GM08714 (cell line): ENCODE results near the gene ATAD3B.
A peak's percentile ranks its signal among the peaks of the same experiment; 100 is the strongest.
"Not testable (repeated sequence)": the region's sequence is repeated elsewhere in the genome, so short reads cannot be mapped to it uniquely, and the experiment has no call there.

Source experiments
- H3K4me3 ChIP-seq: fragments of 200-500 bp; sonication (Bioruptor generic); 2 replicates; pipeline ENCODE4 v1.5.1; 2014; ENCODE audit warnings: mild to moderate bottlenecking, low read length, inconsistent platforms
- ZNF274 ChIP-seq: IDR thresholded peaks from 2 replicates; pipeline ENCODE4 v1.6.1; 2012; ENCODE audit warnings: mild to moderate bottlenecking, low read depth, low read length

Gene ATAD3B

GRCh38 chr1:1452882-1453281, 18.7 kb upstream of the ATAD3B start:
- TF ChIP-seq ZNF274 = no peak
- no peak overlapping the region for H3K4me3 ChIP-seq

GRCh38 chr1:1454286-1455056, 17.1 kb upstream of the ATAD3B start:
- not testable (repeated sequence) for H3K4me3 ChIP-seq

- TF ChIP-seq ZNF274 = no peak
Observed at GRCh38 chr1:1455366-1455884, 16.1 kb upstream of the ATAD3B start.

GRCh38 chr1:1455934-1456333, 15.6 kb upstream of the ATAD3B start:
- H3K4me3 ChIP-seq = not testable (repeated sequence)

More at GRCh38 chr1:1455366-1455884, 16.1 kb upstream of the ATAD3B start:
- H3K4me3 ChIP-seq = no peak overlapping the region

GRCh38 chr1:1456683-1457255, 14.8 kb upstream of the ATAD3B start:
- H3K4me3 ChIP-seq = not testable (repeated sequence)

- not testable (repeated sequence) for H3K4me3 ChIP-seq
Observed at GRCh38 chr1:1459156-1459555, 12.4 kb upstream of the ATAD3B start.

GRCh38 chr1:1459711-1460110, 11.9 kb upstream of the ATAD3B start:
- H3K4me3 ChIP-seq = not testable (repeated sequence)

GRCh38 chr1:1460540-1461130, 10.9 kb upstream of the ATAD3B start:
- no peak for TF ChIP-seq ZNF274

GRCh38 chr1:1461721-1462317, 9.7 kb upstream of the ATAD3B start:
- no peak for TF ChIP-seq ZNF274
- no peak overlapping the region for H3K4me3 ChIP-seq

More at GRCh38 chr1:1460540-1461130, 10.9 kb upstream of the ATAD3B start:
- H3K4me3 ChIP-seq = no peak overlapping the region

- H3K4me3 ChIP-seq = no peak overlapping the region
- TF ChIP-seq ZNF274 = no peak
Observed at GRCh38 chr1:1462318-1462966, 9.1 kb upstream of the ATAD3B start.

GRCh38 chr1:1463312-1463711, 8.3 kb upstream of the ATAD3B start:
- no peak overlapping the region for H3K4me3 ChIP-seq
- TF ChIP-seq ZNF274 = no peak

GRCh38 chr1:1468196-1468985, 3.2 kb upstream of the ATAD3B start:
- H3K4me3 ChIP-seq = not testable (repeated sequence)

- peak overlapping the region; percentile 97 for H3K4me3 ChIP-seq
- no peak for TF ChIP-seq ZNF274
Observed at GRCh38 chr1:1470626-1471388, 758 bp upstream of the ATAD3B start.

- H3K4me3 ChIP-seq = peak overlapping the region; percentile 97
Observed at GRCh38 chr1:1472053-1472876, 700 bp downstream of the ATAD3B start.

- H3K4me3 ChIP-seq = not testable (repeated sequence)
Observed at GRCh38 chr1:1476011-1476410, 4.4 kb downstream of the ATAD3B start.
